Limb (tissue), 2 donors: ENCODE results near the gene IL4R.
"Not testable (repeated sequence)": the region's sequence is repeated elsewhere in the genome, so short reads cannot be mapped to it uniquely, and the experiment has no call there.

Experiments used
- DNase-seq, 2 donors: peaks; one replicate each; pipeline ENCODE4 v3.0.0-alpha.2; 2016; ENCODE audit errors: extremely low spot score in 2 of 2

Gene IL4R

DNA sequence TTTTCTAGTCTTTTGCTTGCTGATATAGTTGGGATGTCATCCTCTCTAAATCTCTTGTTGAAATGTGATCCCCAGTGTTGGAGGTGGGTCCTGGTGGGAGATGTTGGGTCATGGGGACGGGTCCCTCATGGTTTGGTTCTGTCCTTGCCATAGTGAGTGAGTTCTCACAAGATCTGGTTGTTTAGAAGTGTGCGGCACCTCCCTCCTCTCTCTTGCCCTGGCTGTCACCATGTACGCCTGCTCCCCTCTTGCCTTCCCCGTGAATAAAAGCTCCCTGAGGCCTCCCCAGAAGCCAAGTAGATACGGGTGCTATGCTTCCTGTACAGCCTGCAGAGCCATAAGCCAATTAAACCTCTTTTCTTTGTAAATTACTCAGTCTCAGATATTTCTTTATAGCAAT, 15.2 kb downstream of the IL4R start:
- no peak for DNase-seq

GRCh38 chr16:27329376-27330079, 15.8 kb downstream of the IL4R start:
- not testable (repeated sequence) for DNase-seq

DNA sequence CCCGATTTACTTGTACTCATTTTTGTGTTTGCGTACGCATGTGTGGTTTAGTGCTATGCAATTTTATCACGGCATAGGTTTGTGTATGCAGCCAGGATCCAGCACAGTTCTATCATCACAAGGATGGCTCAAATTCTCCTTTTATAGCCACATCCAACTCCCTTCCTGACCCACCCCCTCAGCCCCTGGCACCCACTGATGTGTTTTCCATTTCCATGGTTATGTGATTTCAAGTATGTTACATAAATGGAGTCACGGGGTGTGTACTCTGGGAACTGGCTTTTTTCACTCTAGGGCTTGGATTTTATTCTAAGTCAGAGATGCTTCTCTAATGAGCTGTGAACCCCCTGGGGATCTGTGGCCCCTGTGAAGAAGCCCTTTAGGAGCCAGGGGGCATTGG, 16.8 kb downstream of the IL4R start:
- no peak for DNase-seq

DNA sequence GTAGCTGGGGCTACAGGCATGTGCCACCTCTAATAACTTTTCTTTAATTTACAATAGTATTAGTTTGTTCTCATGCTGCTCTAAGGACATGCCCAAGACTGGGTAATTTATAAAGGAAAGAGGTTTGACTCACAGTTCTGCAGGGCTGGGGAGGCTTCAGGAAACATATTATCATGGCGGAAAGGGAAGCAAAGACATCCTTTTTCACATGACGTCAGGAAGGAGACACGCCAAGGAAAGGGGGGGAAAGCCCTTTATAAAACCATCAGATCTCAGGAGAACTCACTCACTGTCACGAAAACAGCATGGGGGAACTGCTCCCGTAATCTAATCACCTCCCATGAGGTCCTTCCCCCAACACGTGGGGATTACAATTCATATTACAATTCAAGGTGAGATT, 18.3 kb downstream of the IL4R start:
- DNase-seq, result no peak

DNA sequence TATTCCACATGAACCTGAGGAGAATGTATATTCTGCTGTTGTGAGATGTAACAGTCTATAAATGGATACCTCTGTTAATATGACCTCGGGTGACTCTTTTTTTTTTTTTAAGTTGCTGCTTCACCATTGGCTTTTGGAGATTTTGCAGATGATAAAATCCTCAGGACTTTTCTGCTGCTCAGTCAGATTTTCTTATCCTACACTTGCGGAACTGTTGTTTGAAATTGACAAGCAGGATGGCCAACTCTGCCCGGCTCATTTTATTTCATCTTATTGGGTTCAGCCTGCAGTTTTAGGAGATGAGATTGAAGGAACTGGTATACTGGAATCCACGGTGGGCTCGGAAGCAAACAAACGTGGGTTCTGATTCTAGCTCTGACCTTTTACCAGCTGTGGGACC, 19.3 kb downstream of the IL4R start:
- no peak for DNase-seq

DNA sequence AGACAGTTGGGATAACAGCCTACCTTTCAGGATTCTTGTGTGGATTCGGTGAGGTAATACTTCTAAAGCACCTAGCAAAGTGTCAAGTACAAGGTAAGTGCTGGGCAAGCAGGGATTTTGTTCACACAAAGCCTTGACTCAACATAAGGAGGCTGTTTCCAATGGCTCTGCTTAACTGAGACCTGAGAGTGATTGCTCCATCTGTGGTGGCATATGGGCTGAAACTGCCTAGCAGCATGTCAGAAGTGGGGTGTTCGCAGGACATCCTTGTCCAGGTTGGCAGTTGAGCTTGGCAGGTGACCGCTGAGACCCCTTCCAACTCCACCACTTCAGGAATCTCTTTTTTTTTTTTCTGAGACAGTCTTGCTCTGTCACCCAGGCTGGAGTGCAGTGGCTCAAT, 19.8 kb downstream of the IL4R start:
- no peak for DNase-seq

DNA sequence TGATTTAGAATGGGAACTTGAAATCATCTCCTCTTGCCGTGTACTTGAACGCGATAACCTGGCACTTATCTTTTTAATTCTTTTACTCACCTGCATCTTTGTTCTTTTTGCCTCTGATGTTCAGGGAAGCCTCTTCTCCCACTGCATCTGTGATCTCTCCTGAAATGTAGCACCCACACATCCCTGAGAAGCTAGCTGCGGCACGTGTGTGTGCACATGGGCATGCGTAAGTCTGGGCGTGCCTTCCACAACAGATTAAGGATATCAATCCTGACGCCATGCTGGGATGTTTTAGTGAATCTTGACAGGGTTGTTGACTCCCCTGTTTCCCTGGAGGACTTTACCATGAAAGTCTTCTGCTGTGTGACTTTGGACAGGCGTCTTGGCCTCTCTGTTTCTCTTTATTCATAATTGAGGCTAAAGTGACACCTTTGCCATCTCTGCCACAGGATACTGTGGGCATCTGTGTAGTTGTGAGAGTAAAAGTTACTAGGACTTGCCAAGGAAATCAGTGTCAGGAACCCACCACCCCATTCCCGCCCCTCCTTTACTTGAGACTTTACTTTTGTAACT, 20.5 kb downstream of the IL4R start:
- DNase-seq, result no peak

DNA sequence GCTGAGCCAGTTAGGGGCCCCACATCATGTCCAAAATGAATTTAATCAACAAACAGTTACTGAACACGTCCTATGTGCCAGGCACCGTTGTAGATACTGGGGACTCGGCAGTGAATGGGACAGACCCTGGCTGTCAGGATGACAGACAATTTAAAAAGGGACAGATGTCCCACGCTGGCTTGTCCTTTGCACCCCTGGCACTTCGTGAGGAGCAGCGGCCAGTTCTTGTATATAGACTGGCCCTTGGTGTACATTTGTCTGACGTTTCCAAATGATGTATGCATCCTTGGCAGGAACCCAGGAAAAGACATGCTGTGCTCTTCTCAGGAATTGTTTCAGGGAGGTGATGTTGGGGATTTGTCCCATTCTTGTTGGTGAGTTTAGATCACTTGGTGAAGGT, 21.1 kb downstream of the IL4R start:
- no peak for DNase-seq

- no peak for DNase-seq
Observed at GRCh38 chr16:27335349-27336053, 21.7 kb downstream of the IL4R start.

DNA sequence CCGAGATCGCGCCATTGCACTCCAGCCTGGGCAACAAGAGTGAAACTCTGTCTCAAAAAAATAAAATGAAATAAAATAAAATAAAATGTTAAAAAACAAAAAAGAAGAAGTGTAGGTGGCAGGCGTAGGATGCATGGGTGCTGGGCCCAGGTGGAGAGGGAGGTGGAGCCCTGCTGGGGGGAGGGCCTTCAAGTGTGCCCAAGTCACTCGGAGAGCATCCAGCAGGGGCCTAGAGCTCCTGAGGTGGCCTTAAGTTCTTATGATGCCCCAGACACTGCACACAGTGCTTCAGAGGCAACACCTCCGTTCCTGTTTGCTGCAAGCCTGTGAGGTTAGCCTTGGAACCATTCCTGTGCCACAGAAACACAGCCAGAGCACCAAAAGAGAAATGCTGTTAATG, 23.2 kb downstream of the IL4R start:
- no peak for DNase-seq

DNA sequence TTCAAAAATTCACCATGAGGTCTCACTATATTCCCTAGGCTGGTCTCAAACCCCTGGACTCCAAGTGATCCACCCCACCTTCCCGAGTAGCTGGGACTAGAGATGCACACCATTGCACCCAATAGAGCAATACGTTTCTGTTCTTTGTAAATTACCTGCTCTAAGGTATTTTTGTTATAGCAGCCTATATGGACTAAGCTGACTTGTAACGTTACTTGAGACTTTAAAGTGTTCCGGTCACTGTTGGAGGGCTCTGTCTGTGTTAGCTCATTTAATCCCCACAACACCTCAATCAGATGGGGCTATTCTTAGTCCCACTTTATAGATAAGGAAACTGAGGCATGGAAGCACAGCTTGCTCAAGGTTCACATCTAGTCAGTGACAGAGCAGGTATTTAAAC, 25.4 kb downstream of the IL4R start:
- DNase-seq, result no peak

DNA sequence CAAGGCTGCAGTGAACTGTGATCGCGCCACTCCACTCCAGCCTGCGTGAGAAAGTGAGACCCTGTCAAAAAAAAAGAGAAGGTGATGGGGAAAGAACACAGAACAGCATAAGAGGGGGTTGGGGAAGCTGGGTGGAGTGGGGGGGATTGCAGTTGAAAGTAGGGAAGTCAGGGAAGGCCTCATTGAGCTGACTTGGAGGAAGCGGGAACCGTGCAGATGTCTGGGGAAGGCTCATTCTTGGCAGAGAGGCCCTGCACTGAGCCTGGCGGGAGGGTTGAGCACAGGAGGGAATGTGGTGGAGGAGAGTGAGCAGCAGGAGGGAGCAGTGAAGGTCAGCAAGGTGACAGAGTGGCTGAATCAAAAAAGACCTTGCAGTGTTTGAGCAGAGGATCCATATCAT, 26.9 kb downstream of the IL4R start:
- DNase-seq, result no peak

DNA sequence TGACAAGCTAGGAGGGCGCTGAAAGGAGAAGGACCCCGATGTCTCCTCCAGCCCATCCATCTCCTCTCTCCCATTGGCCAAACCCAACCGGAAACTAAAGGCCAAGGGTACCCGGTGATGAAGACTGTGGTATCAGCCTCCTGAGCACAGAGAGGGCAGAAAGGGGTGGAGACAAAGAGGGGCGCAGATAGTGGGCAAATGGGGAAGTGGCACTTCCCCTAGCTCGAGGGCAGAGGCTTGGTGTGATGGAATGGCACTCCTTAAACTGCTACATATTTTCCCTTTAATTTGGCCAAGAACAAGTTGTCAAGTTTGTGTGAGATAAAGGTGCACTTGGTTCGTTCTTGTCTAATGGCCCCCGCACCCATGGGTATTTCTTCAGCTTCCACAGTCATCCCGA, 27.8 kb downstream of the IL4R start:
- no peak for DNase-seq

DNA sequence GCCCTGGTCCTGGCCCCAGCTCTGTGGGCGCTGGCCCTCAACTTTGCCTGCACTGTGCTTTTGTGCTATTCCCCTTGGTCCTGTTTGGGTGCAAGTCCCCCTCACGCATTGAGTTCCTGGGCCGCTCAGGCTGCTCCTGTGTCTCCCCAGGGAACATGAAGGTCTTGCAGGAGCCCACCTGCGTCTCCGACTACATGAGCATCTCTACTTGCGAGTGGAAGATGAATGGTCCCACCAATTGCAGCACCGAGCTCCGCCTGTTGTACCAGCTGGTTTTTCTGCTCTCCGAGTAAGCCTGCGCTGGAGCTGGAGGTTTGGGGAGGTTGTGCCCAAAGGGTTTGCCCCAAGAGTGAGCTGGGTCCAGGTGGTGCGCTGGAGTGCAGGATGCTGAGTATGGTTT, 28.2 kb downstream of the IL4R start:
- DNase-seq, result no peak

GRCh38 chr16:27344721-27345120, 30.9 kb downstream of the IL4R start:
- no peak for DNase-seq

- no peak for DNase-seq
Observed at GRCh38 chr16:27345201-27345600, 31.4 kb downstream of the IL4R start.

- DNase-seq, result no peak
Observed at GRCh38 chr16:27346819-27347218, 33.0 kb downstream of the IL4R start.

GRCh38 chr16:27347930-27348685, 34.3 kb downstream of the IL4R start:
- DNase-seq, result no peak

- no peak for DNase-seq
Observed at GRCh38 chr16:27349276-27349675, 35.5 kb downstream of the IL4R start.

- DNase-seq, result no peak
Observed at GRCh38 chr16:27350006-27350405, 36.2 kb downstream of the IL4R start.

DNA sequence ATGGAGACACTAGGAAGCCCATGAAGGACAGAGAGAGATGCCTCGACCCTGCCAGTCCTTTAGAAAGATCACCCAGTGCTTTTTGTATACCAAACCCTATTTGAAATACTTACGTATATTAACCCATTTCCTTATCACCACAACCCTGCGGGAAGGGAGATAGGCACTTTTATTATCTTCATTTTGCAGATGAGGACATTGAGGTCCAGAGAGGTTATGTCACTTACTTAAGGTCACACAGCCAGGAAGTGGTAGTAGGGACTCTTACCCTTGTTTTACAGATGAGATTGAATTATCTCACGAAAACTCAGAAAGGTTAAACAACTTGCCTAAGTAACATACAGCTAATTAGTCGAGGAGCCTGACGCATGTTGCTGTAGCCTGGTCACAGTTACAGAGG, 38.2 kb downstream of the IL4R start:
- DNase-seq, result no peak

GRCh38 chr16:27353853-27354252, 40.1 kb downstream of the IL4R start:
- no peak for DNase-seq
